Left forelimb (tissue), 1 donor: ENCODE measurements around the gene RHCE.
"Not testable (repeated sequence)": the region's sequence is repeated elsewhere in the genome, so short reads cannot be mapped to it uniquely, and the experiment has no call there.

Experiments
- DNase-seq: peaks from one replicate; pipeline ENCODE4 v3.0.0-alpha.2; 2018; ENCODE audit warnings: low spot score

RHCE gene

GRCh38 chr1:25432749-25433388 is 12.2 kb upstream of the RHCE start:
- DNase-seq = no peak

- DNase-seq = no peak
Observed at GRCh38 chr1:25431955-25432719, 11.5 kb upstream of the RHCE start.

- no peak for DNase-seq
Observed at GRCh38 chr1:25430967-25431881, 10.6 kb upstream of the RHCE start.

- peak; percentile 98 for DNase-seq
Observed at GRCh38 chr1:25430073-25430966, 9.7 kb upstream of the RHCE start, which contains the start of gene MACO1. TSS of gene MACO1 (plus strand) at chr1:25430897. CDS start at chr1:25431099, 202 bp downstream.

GRCh38 chr1:25428475-25429166 is 8.0 kb upstream of the RHCE start:
- no peak for DNase-seq

- DNase-seq = no peak
Observed at GRCh38 chr1:25427696-25428095, 7.1 kb upstream of the RHCE start.

- no peak for DNase-seq
Observed at GRCh38 chr1:25425098-25426085, 4.8 kb upstream of the RHCE start.

GRCh38 chr1:25423206-25423605 is 2.6 kb upstream of the RHCE start:
- DNase-seq = not testable (repeated sequence)

- DNase-seq = not testable (repeated sequence)
Observed at GRCh38 chr1:25419339-25419738, 1.3 kb downstream of the RHCE start.

GRCh38 chr1:25417280-25417679 is 3.3 kb downstream of the RHCE start:
- DNase-seq = not testable (repeated sequence)

GRCh38 chr1:25414578-25414977 is 6.0 kb downstream of the RHCE start:
- not testable (repeated sequence) for DNase-seq

GRCh38 chr1:25414157-25414556 is 6.5 kb downstream of the RHCE start:
- not testable (repeated sequence) for DNase-seq

- not testable (repeated sequence) for DNase-seq
Observed at GRCh38 chr1:25412872-25413623, 7.6 kb downstream of the RHCE start.

- not testable (repeated sequence) for DNase-seq
Observed at GRCh38 chr1:25409641-25410427, 10.8 kb downstream of the RHCE start.

GRCh38 chr1:25405731-25406305 is 14.8 kb downstream of the RHCE start:
- not testable (repeated sequence) for DNase-seq

- not testable (repeated sequence) for DNase-seq
Observed at GRCh38 chr1:25402947-25403803, 17.4 kb downstream of the RHCE start.
